Glutamatergic neuron (in vitro differentiated cells): Measurements from ENCODE around the gene ADAP1. TPM values are rescaled to one million over a fixed set of nuclear protein-coding genes. Genes with fewer than 3 reads are reported as not detected.

ENCODE experiments used
- DNase-seq: peaks from one replicate; pipeline ENCODE4 v3.0.0; 2022
- H3K27ac Mint-ChIP-seq: one replicate; pipeline ENCODE4 v1.8.0; 2020; ENCODE audit warnings: mild to moderate bottlenecking, mixed read lengths, inconsistent platforms; ENCODE audit not compliant: unreplicated experiment
- H3K27me3 Mint-ChIP-seq: one replicate; pipeline ENCODE4 v1.8.0; 2020; ENCODE audit warnings: mild to moderate bottlenecking, moderate library complexity, mixed read lengths, inconsistent platforms; ENCODE audit not compliant: unreplicated experiment
- H3K36me3 Mint-ChIP-seq: one replicate; pipeline ENCODE4 v1.8.0; 2020; ENCODE audit warnings: mild to moderate bottlenecking, mixed read lengths, inconsistent platforms; ENCODE audit not compliant: unreplicated experiment
- H3K4me1 Mint-ChIP-seq: one replicate; pipeline ENCODE4 v1.8.0; 2020; ENCODE audit warnings: mild to moderate bottlenecking, low read depth, mixed read lengths, inconsistent platforms; ENCODE audit not compliant: unreplicated experiment
- H3K4me3 Mint-ChIP-seq: one replicate; pipeline ENCODE4 v1.8.0; 2020; ENCODE audit warnings: mild to moderate bottlenecking, mixed read lengths, inconsistent platforms; ENCODE audit not compliant: unreplicated experiment
- H3K9me3 Mint-ChIP-seq: one replicate; pipeline ENCODE4 v1.8.0; 2020; ENCODE audit warnings: mild to moderate bottlenecking, moderate library complexity, mixed read lengths, inconsistent platforms; ENCODE audit not compliant: unreplicated experiment
- CTCF ChIP-seq: fragments of 200-600 bp; sonication (generic); IDR thresholded peaks from one replicate; pipeline ENCODE4 v1.5.0; 2021; ENCODE audit not compliant: partially characterized antibody, unreplicated experiment
- total RNA-seq: library from RNA; stranded (reverse); fragmentation: NEBNext Ultra II Directional; extraction: Animal tissue kit (Norgen Biotek cat#: 25700); gene quantifications from one replicate; pipeline ENCODE4 v1.2.1, GENCODE V29; 2021; ENCODE audit not compliant: unreplicated experiment

Gene ADAP1
- total RNA-seq, 1 donor from 2014 or later = 61.1 TPM

DNA sequence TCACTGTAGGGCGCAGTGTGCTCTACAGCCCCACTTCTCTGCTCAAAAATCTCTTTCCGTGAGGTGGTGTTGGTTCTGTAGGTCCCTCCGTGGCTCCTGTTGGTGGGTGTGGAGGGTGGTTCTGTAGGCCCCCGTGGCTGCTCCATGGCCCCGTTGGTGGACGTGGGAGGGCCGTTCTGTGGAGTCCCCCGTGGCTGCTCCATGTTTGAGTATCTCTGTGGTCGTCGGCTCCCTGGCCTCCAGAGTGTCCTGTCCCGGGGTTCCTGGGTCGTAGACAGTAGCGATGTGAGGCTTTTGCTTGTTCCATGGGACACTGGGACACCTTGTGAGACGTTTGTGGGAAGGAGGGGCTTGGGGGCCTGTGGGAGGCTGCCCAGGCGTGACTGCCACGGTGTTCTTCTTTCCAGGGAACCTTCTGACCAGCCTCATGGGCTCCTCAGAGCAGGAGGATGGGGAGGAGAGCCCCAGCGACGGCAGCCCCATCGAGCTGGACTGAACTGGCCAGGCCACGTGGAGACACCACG lies 59.5 kb downstream of the ADAP1 start:
- H3K4me1 Mint-ChIP-seq = no peaks in the 10 kb centered on the region
- H3K36me3 Mint-ChIP-seq = no peaks in the 10 kb centered on the region
- peaks cover 25% of the 10 kb centered on the region for H3K9me3 Mint-ChIP-seq
- DNase-seq = no peak
- H3K27ac Mint-ChIP-seq = no peak overlapping the region
- H3K27me3 Mint-ChIP-seq = peaks cover 29% of the 10 kb centered on the region
- no peak overlapping the region for H3K4me3 Mint-ChIP-seq
- no peak for TF ChIP-seq CTCF

DNA sequence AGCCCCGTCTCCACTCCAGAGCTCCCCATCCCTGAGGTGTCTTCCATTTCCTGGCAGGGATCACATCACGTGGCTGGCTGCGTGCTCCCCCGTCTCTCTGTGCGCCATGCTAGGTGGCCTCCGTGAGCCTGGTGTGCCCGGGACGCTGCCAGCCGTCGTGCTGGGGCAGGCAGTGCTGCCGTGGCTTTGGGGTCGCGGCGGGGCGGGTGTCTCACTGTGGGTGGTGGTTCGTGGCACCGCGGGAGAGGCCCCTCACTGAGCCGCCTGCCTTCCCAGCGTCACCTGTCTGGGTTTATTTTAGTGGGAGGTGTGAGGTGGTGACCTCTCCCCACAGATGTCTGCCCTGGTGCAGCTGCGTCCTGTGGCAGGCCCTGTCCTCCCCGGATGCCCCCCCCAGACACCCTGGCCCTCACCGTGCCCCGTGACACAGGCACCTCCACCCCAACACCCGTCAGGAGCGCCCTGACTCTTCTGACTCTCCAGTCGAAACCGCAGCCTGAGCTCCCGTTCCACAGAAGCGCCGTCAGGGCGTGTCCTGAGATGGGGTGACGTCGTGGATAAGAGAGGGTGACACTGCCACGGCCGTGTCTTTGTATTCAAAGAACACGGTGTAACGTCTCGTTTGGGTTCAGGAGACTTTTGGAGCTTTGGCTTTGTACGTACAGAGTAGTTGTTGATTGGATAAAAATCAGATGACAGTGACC lies 60.2 kb downstream of the ADAP1 start:
- peaks cover 23% of the 10 kb centered on the region for H3K9me3 Mint-ChIP-seq
- peaks cover 28% of the 10 kb centered on the region for H3K27me3 Mint-ChIP-seq
- H3K27ac Mint-ChIP-seq = no peak overlapping the region
- no peaks in the 10 kb centered on the region for H3K4me1 Mint-ChIP-seq
- no peaks in the 10 kb centered on the region for H3K36me3 Mint-ChIP-seq
- no peak overlapping the region for H3K4me3 Mint-ChIP-seq
- TF ChIP-seq CTCF = no peak
- DNase-seq = no peak

DNA sequence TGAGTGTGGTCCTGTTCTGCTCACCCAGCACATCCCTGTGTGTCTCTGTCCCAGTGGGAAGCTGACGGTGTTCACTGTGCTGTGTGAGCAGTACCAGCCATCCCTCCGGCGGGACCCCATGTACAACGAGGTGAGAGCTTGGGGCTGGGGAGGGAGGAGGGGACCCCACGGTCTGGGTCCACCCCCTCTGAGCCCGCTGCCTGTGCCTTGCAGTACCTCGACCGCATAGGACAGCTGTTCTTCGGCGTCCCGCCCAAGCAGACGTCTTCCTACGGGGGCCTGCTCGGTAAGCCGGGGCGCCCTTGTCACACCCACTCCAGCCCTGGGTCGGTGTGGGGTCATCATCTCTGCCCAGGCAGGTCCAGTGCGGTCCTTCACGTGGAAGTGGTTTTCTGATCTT lies 60.8 kb downstream of the ADAP1 start:
- Mint-ChIP-seq H3K36me3 (no peaks in the 10 kb centered on the region), H3K27ac (no peak overlapping the region), H3K9me3 (peaks cover 23% of the 10 kb centered on the region), H3K4me3 (no peak overlapping the region), H3K4me1 (no peaks in the 10 kb centered on the region), H3K27me3 (peaks cover 33% of the 10 kb centered on the region)
- DNase-seq = no peak
- no peak for TF ChIP-seq CTCF

DNA sequence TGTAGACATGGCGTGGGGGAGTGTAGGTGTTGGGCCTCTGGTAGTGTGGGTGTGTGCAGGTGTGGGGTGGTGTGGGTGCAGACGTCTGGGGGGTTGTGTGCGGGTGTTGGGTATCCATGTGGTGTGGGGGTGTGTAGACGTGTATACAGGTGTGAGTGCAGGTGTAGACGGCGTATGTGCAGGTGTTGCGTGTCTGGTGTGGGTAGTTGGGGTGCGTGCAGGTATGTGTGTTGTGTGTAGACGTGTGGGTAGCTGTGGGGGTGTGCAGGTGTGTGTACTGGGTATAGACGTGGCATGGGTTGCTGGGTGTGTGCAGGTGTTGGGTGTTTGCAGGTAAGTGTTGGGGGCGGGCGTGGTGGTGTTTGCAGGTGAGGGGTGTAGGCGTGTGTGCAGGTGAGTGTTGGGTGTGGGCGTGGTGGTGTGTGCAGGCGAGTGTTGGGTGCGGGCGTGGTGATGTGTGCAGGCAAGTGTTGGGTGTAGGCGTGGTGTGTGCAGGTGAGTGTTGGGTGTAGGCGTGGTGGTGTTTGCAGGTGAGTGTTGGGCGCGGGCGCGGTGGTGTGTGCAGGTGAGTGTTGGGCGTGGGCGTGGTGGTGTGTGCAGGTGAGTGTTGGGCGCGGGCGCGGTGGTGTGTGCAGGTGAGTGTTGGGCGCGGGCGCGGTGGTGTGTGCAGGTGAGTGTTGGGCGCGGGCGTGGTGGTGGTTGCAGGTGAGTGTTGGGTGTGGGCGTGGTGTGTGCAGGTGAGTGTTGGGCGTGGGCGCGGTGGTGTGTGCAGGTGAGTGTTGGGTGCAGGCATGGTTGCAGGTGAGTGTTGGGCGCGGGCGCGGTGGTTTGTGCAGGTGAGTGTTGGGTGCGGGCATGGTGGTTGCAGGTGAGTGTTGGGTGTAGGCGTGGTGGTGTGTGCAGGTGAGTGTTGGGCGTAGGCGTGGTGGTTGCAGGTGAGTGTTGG lies 61.6 kb downstream of the ADAP1 start:
- Mint-ChIP-seq H3K4me3 (no peak overlapping the region), H3K36me3 (no peaks in the 10 kb centered on the region), H3K27me3 (peaks cover 35% of the 10 kb centered on the region), H3K4me1 (no peaks in the 10 kb centered on the region), H3K27ac (peak overlapping the region; percentile 70), H3K9me3 (peaks cover 26% of the 10 kb centered on the region)
- no peak for TF ChIP-seq CTCF
- DNase-seq = no peak

DNA sequence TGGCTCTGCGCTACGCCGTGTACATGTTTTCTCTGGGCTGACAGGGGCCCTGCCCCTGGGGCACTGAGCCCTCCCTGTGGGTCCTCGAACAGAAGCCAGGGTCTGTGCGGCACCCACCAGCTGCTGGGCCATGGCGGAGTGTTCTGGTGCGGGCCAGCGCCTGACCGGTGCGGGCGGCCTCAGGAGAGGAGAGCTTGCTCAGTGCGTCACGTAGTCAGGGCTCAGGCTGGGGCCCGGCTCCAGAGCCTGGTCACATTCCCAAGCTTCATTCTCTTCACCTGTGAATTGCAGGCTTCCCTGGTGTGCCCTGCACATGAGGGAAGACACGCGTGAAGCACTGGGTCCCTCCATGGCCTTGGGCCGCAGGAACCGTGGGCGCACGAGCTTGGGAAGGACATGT lies 62.7 kb downstream of the ADAP1 start:
- peaks cover 28% of the 10 kb centered on the region for H3K9me3 Mint-ChIP-seq
- DNase-seq = no peak
- H3K27ac Mint-ChIP-seq = no peak overlapping the region
- TF ChIP-seq CTCF = no peak
- peaks cover 32% of the 10 kb centered on the region for H3K27me3 Mint-ChIP-seq
- H3K4me1 Mint-ChIP-seq = no peaks in the 10 kb centered on the region
- no peaks in the 10 kb centered on the region for H3K36me3 Mint-ChIP-seq
- H3K4me3 Mint-ChIP-seq = no peak overlapping the region
